ENCODE results near the gene NR6A1. TPM values are rescaled to one million over a fixed set of nuclear protein-coding genes. Genes with fewer than 3 reads are reported as not detected.

The NR6A1 gene
- total RNA-seq, 1 donor from 2014 or later, result 302 TPM

DNA sequence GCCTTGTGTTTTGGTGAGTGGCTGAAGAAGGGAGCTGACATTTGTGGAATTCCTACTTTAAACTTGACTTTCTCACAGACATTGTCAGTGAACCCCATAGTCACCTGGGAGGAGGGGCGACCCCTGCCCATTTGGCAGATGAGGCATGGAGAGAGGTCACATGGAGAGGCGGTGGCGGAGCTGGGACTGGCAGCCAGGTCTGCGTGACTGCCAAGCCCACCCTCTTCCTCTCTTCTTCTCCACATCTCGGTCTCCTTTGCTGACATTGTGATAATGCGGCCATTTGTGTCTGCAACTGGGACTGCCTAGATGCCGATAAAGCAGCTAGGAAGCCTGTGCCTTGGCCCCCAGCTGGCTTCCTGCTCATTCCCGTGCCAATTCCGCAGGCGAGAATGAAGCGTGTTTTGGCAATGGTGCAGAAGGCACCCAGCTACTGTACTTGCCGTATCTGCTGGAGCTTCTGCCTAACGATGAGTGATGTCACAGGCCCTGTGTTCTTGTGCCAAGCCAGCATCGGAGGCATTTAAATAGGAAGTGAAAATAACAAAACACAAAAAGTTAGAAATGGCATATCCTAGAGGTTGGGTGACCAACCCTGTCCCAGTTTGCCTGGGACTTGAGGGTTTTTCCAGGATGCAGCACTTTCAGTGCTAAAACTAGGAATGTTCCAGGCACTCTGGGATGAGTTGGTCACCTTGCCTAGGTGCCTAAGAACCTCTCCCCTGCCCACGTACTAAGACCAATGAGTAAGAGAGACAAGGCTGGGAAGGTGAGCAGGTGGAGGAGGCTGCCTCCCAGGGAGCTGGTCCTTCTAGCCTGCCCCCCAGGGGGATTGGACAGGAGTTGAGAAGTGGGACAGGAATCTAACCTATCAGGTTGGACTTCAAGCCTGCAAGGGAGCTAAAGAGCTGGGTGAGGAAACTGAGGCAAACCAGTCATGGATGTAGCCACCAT, 29.5 kb upstream of the NR6A1 start:
- peaks cover 14% of the 10 kb centered on the region for H3K27me3 Mint-ChIP-seq (ENCODE audit: insufficient read depth, low read depth)
- H3K36me3 Mint-ChIP-seq, result no peaks in the 10 kb centered on the region
- Histone ChIP-seq H3K4me1 (no peaks in the 10 kb centered on the region), H3K4me2 (no peak overlapping the region), H3K9me3 (ENCODE audit: low read depth) (no peaks in the 10 kb centered on the region), H4K20me1 (ENCODE audit: low read depth) (no peaks in the 10 kb centered on the region), H3K9ac (no peak overlapping the region), H3K4me3 (no peak overlapping the region), H3K36me3 (no peaks in the 10 kb centered on the region), H3F3A (ENCODE audit: low read depth) (no peaks in the 10 kb centered on the region), H2AFZ (replicated peaks) (no peak overlapping the region), H3K27ac (no peak overlapping the region), H3K79me2 (ENCODE audit: low read depth) (no peaks in the 10 kb centered on the region), H3K27me3 (no peaks in the 10 kb centered on the region)
- H3K4me1 Mint-ChIP-seq, result peaks cover 2% of the 10 kb centered on the region
- DNase-seq (ENCODE audit: low spot score), result no peak
- no peaks in the 10 kb centered on the region for H3K9me3 Mint-ChIP-seq
- TF ChIP-seq EZH2 (IDR thresholded peaks at IDR 0.05) (no peak), EZH2phosphoT487 (IDR thresholded peaks at IDR 0.05) (no peak)
- TF ChIP-seq, protein P1, sequence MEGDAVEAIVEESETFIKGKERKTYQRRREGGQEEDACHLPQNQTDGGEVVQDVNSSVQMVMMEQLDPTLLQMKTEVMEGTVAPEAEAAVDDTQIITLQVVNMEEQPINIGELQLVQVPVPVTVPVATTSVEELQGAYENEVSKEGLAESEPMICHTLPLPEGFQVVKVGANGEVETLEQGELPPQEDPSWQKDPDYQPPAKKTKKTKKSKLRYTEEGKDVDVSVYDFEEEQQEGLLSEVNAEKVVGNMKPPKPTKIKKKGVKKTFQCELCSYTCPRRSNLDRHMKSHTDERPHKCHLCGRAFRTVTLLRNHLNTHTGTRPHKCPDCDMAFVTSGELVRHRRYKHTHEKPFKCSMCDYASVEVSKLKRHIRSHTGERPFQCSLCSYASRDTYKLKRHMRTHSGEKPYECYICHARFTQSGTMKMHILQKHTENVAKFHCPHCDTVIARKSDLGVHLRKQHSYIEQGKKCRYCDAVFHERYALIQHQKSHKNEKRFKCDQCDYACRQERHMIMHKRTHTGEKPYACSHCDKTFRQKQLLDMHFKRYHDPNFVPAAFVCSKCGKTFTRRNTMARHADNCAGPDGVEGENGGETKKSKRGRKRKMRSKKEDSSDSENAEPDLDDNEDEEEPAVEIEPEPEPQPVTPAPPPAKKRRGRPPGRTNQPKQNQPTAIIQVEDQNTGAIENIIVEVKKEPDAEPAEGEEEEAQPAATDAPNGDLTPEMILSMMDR (IDR thresholded peaks at IDR 0.05), result no peak
- no peak overlapping the region for H3K27ac Mint-ChIP-seq
- H3K4me3 Mint-ChIP-seq, result no peak overlapping the region

DNA sequence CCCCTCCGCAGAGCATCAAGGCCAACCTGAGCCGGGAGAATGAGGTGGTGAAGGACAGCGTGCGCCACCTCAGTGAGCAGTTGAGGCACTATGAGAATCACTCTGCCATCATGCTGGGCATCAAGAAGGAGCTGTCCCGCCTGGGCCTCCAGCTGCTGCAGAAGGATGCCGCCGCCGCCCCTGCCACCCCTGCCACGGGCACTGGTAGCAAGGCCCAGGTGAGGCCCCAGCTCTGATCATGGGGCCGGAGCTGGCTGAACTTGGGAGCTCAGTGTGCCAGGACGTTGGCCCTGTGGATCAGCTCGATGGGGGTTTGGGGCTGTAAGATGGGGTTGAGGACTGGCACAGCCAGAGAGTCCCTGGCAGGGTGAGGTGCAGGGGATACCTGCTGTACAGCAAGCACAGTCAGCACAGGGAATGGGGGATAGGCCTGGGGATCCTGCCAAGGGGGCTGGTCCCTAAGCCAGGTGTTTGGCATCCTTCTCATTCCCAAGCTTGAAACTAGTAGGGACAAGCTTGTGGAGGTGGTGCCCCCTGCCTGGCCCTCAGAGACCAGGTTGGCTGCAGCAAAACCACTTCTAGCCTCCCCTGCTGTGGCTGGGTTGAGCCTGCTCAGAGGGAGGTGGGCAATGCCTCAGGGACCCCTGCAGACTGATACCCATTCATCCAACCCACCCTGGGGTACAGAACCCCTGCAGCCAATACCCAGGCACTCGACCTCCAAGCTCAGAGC, 28.3 kb upstream of the NR6A1 start:
- Mint-ChIP-seq H3K4me1 (no peaks in the 10 kb centered on the region), H3K9me3 (no peaks in the 10 kb centered on the region), H3K27ac (no peak overlapping the region), H3K36me3 (no peaks in the 10 kb centered on the region), H3K27me3 (ENCODE audit: insufficient read depth, low read depth) (peaks cover 14% of the 10 kb centered on the region), H3K4me3 (no peak overlapping the region)
- H3K9ac ChIP-seq, result no peak overlapping the region
- no peaks in the 10 kb centered on the region for H3K4me1 ChIP-seq
- H3K27me3 ChIP-seq, result no peaks in the 10 kb centered on the region
- TF ChIP-seq, protein P1 (IDR thresholded peaks at IDR 0.05), result no peak
- TF ChIP-seq EZH2 (IDR thresholded peaks at IDR 0.05), result no peak
- no peak for TF ChIP-seq EZH2phosphoT487 (IDR thresholded peaks at IDR 0.05)
- H3K4me2 ChIP-seq, result no peak overlapping the region
- DNase-seq (ENCODE audit: low spot score), result no peak
- H3K79me2 ChIP-seq (ENCODE audit: low read depth), result no peaks in the 10 kb centered on the region
- no peaks in the 10 kb centered on the region for H3K9me3 ChIP-seq (ENCODE audit: low read depth)
- no peaks in the 10 kb centered on the region for H3F3A ChIP-seq (ENCODE audit: low read depth)
- no peak overlapping the region for H3K27ac ChIP-seq
- H4K20me1 ChIP-seq (ENCODE audit: low read depth), result no peaks in the 10 kb centered on the region
- no peak overlapping the region for H3K4me3 ChIP-seq
- H2AFZ ChIP-seq (replicated peaks), result no peak overlapping the region
- no peaks in the 10 kb centered on the region for H3K36me3 ChIP-seq

DNA sequence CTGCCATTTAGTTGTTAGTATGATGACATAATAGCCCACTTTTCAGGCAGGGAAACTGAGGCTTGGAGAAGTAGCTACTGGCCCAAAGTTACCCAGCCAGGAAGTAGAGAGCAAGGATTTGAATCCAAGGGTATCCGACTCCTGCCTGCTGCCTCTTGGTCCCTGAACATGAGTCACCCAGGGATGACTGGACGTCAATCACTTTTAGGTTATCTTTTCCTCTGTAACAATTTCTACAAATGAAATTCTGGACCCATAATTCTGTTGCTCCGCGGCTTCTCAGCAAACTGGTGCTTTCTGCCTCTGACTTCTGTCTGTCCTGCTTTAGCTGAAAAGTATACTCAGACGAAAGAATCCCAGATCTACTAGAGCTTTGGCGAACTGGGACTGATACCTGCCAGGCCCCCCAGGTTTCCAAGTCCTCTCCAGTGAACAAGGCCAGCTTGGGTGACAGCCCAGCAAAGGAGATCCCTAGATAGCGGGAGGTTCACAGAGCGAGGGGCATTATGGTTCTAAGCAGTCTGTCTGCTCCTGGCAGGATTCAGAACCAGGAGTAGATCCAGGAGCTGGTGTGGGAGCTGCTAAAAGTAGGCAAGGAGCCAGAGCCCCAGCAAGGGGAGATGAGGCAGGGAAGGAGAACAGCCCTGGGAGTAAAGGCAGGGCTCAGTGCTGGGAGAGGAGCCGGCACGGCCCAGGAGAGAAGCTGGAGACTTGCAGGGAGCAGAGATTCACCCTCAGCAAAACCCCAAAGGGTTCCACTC, 26.4 kb upstream of the NR6A1 start:
- no peak overlapping the region for H2AFZ ChIP-seq (replicated peaks)
- H3F3A ChIP-seq (ENCODE audit: low read depth), result peaks cover 7% of the 10 kb centered on the region
- no peak overlapping the region for H3K4me3 ChIP-seq
- H3K4me1 Mint-ChIP-seq, result peaks cover 8% of the 10 kb centered on the region
- no peaks in the 10 kb centered on the region for H3K36me3 Mint-ChIP-seq
- H3K9ac ChIP-seq, result no peak overlapping the region
- no peak overlapping the region for H3K27ac ChIP-seq
- no peak for DNase-seq (ENCODE audit: low spot score)
- H3K79me2 ChIP-seq (ENCODE audit: low read depth), result no peaks in the 10 kb centered on the region
- H3K9me3 Mint-ChIP-seq, result no peaks in the 10 kb centered on the region
- no peak for TF ChIP-seq EZH2 (IDR thresholded peaks at IDR 0.05)
- TF ChIP-seq EZH2phosphoT487 (IDR thresholded peaks at IDR 0.05), result no peak
- TF ChIP-seq, protein P1 (IDR thresholded peaks at IDR 0.05), result no peak
- no peak overlapping the region for H3K4me3 Mint-ChIP-seq
- no peaks in the 10 kb centered on the region for H3K36me3 ChIP-seq
- H3K9me3 ChIP-seq (ENCODE audit: low read depth), result no peaks in the 10 kb centered on the region
- H3K4me1 ChIP-seq, result peaks cover 5% of the 10 kb centered on the region
- no peaks in the 10 kb centered on the region for H4K20me1 ChIP-seq (ENCODE audit: low read depth)
- no peak overlapping the region for H3K27ac Mint-ChIP-seq
- no peak overlapping the region for H3K4me2 ChIP-seq
- H3K27me3 Mint-ChIP-seq (ENCODE audit: insufficient read depth, low read depth), result peaks cover 12% of the 10 kb centered on the region
- no peaks in the 10 kb centered on the region for H3K27me3 ChIP-seq

Data from neural progenitor cell (in vitro differentiated cells).